A673 (cell line): ENCODE measurements around the gene TTLL10. TPM values are rescaled to one million over a fixed set of nuclear protein-coding genes. Genes with fewer than 3 reads are reported as not detected.
"Not testable (repeated sequence)": the region's sequence is repeated elsewhere in the genome, so short reads cannot be mapped to it uniquely, and the experiment has no call there.

Experiments used
- BruUV-seq: library from RNA; stranded (reverse); fragments of 400-500 nt; replicated peaks from 2 replicates; lab custom pipeline; 2021; lab: Mats Ljungman, UMichigan
- CTCF ChIA-PET: fragments of 300-600 bp; sonication (Branson Sonifier 250); formaldehyde crosslinking; loops from one replicate; lab custom pipeline; 2022; ENCODE audit warnings: antibody characterized with exemption; lab: Charles Lee
- POLR2A ChIA-PET: fragments of 300-600 bp; sonication (Branson Sonifier 250); formaldehyde crosslinking; loops from one replicate; lab custom pipeline; 2022; ENCODE audit warnings: antibody characterized with exemption; ENCODE audit not compliant: low non-redundant PET; lab: Charles Lee
- DNase-seq: peaks from one replicate; pipeline ENCODE4 v3.0.0-alpha.2; 2015; ENCODE audit warnings: low spot score
- H3K27ac ChIP-seq: fragments of 200-600 bp; sonication (generic); 2 replicates; pipeline ENCODE4 v1.5.1; 2016; ENCODE audit warnings: mixed run types, low read depth, mild to moderate bottlenecking, mixed read lengths, antibody characterized with exemption, low read length; ENCODE audit not compliant: poor library complexity, severe bottlenecking
- H3K27me3 ChIP-seq: fragments of 200-600 bp; sonication (generic); replicated peaks from 2 replicates; pipeline ENCODE4 v1.6.1; 2017; ENCODE audit warnings: mixed run types, low read depth, mild to moderate bottlenecking, mixed read lengths, antibody characterized with exemption, low read length; ENCODE audit not compliant: insufficient read depth, poor library complexity
- H3K36me3 ChIP-seq: fragments of 200-600 bp; sonication (generic); 2 replicates; pipeline ENCODE4 v1.6.1; 2016; ENCODE audit warnings: mixed run types, mild to moderate bottlenecking, mixed read lengths, antibody characterized with exemption, low read length; ENCODE audit not compliant: insufficient read depth, poor library complexity, severe bottlenecking
- H3K4me1 ChIP-seq: fragments of 200-600 bp; sonication (generic); 2 replicates; pipeline ENCODE4 v1.6.1; 2017; ENCODE audit warnings: mixed run types, mild to moderate bottlenecking, mixed read lengths, antibody characterized with exemption, low read length; ENCODE audit not compliant: insufficient read depth, poor library complexity, severe bottlenecking
- H3K4me3 ChIP-seq: fragments of 200-600 bp; sonication (generic); 2 replicates; pipeline ENCODE4 v1.5.1; 2016; ENCODE audit warnings: low read depth, mixed run types, mild to moderate bottlenecking, mixed read lengths, low read length; ENCODE audit not compliant: poor library complexity, severe bottlenecking
- H3K9me3 ChIP-seq: fragments of 200-600 bp; sonication (generic); 2 replicates; pipeline ENCODE4 v1.6.1; 2016; ENCODE audit warnings: mixed run types, low read depth, mild to moderate bottlenecking, mixed read lengths, antibody characterized with exemption, low read length; ENCODE audit not compliant: poor library complexity, severe bottlenecking
- CTCF ChIP-seq: fragments of 300-800, 200-600 bp; sonication (generic); conservative IDR thresholded peaks from 2 replicates; pipeline ENCODE4 v1.5.1; 2017; ENCODE audit warnings: low read depth, mild to moderate bottlenecking, antibody characterized with exemption, low read length, moderate library complexity, mixed read lengths
- EZH2 ChIP-seq: fragments of 200-600 bp; sonication (generic); IDR thresholded peaks from 2 replicates; pipeline ENCODE4 v1.6.1; 2017; ENCODE audit warnings: borderline replicate concordance, low read depth, mild to moderate bottlenecking, mixed read lengths, antibody characterized with exemption, low read length; ENCODE audit not compliant: poor library complexity, severe bottlenecking
- intact Hi-C: fragments of 100-400 bp; cut with micrococcal nuclease; formaldehyde crosslinking; loops from one replicate; pipeline ENCODE4 v1.10.0; 2022; ENCODE audit not compliant: unreplicated experiment
- total RNA-seq: library from RNA; stranded (reverse); gene quantifications from 2 replicates; pipeline ENCODE4 v1.2.3, GENCODE V29; 2021

TTLL10 gene
- total RNA-seq, 1 experiment from 2014 or later = not detected

- no peak overlapping the region for H3K27ac ChIP-seq
- H3K36me3 ChIP-seq = no peaks in the 10 kb centered on the region
- POLR2A ChIA-PET = no interaction called here
- intact Hi-C loops = no loop called here
- no TSS peak for BruUV-seq
- H3K27me3 ChIP-seq = no peaks in the 10 kb centered on the region
- no peak overlapping the region for H3K4me3 ChIP-seq
- CTCF ChIA-PET = no interaction called here
- H3K9me3 ChIP-seq = no peaks in the 10 kb centered on the region
- TF ChIP-seq CTCF = no peak
- TF ChIP-seq EZH2 = no peak
- no peak for DNase-seq
- peaks cover 16% of the 10 kb centered on the region for H3K4me1 ChIP-seq
Measured at GRCh38 chr1:1175221-1176062, 1.8 kb downstream of the TTLL10 start.

GRCh38 chr1:1176063-1176761 is 2.5 kb downstream of the TTLL10 start:
- POLR2A ChIA-PET, CTCF ChIA-PET, DNase-seq, intact Hi-C loops, H3K4me1 ChIP-seq, BruUV-seq, H3K9me3 ChIP-seq, H3K4me3 ChIP-seq, H3K27ac ChIP-seq, H3K36me3 ChIP-seq, H3K27me3 ChIP-seq: not testable (repeated sequence)

GRCh38 chr1:1176931-1177330 is 3.3 kb downstream of the TTLL10 start:
- TF ChIP-seq EZH2 (no peak), CTCF (no peak)
- no peak overlapping the region for H3K27ac ChIP-seq
- ChIA-PET CTCF (no interaction called here), POLR2A (no interaction called here)
- H3K4me3 ChIP-seq = no peak overlapping the region
- no TSS peak for BruUV-seq
- DNase-seq = no peak
- no peaks in the 10 kb centered on the region for H3K9me3 ChIP-seq
- no peaks in the 10 kb centered on the region for H3K36me3 ChIP-seq
- H3K4me1 ChIP-seq = peaks cover under 1% of the 10 kb centered on the region
- H3K27me3 ChIP-seq = no peaks in the 10 kb centered on the region
- intact Hi-C loops = no loop called here
